GM19193 (cell line): ENCODE data around the gene LRRC26.

Source experiments
- POLR2A ChIP-seq: IDR thresholded peaks from 4 replicates; pipeline ENCODE4 v1.6.1; 2011; ENCODE audit not compliant: insufficient read depth, insufficient read length; ENCODE audit errors: extremely low read depth

Gene LRRC26

GRCh38 chr9:137159105-137160053 lies 10.5 kb downstream of the LRRC26 start:
- TF ChIP-seq POLR2A, result no peak

- TF ChIP-seq POLR2A, result no peak
These were observed 11.2 kb downstream of the LRRC26 start for GRCh38 chr9:137158625-137159024.

GRCh38 chr9:137157618-137158415 lies 12.0 kb downstream of the LRRC26 start:
- no peak for TF ChIP-seq POLR2A

GRCh38 chr9:137156567-137157375 lies 13.1 kb downstream of the LRRC26 start:
- no peak for TF ChIP-seq POLR2A

- no peak for TF ChIP-seq POLR2A
These were observed 16.9 kb downstream of the LRRC26 start for GRCh38 chr9:137152844-137153405.

GRCh38 chr9:137150617-137151457 lies 19.0 kb downstream of the LRRC26 start:
- no peak for TF ChIP-seq POLR2A

- TF ChIP-seq POLR2A, result no peak
These were observed 19.8 kb downstream of the LRRC26 start for GRCh38 chr9:137149942-137150616.

GRCh38 chr9:137149363-137149762 lies 20.5 kb downstream of the LRRC26 start:
- no peak for TF ChIP-seq POLR2A

GRCh38 chr9:137148661-137149060 lies 21.2 kb downstream of the LRRC26 start:
- TF ChIP-seq POLR2A, result no peak

- TF ChIP-seq POLR2A, result no peak
These were observed 21.6 kb downstream of the LRRC26 start for GRCh38 chr9:137148242-137148641.

- TF ChIP-seq POLR2A, result no peak
These were observed 22.1 kb downstream of the LRRC26 start for GRCh38 chr9:137147793-137148160.

- no peak for TF ChIP-seq POLR2A
These were observed 22.6 kb downstream of the LRRC26 start for GRCh38 chr9:137147091-137147792.

GRCh38 chr9:137146527-137146918 lies 23.3 kb downstream of the LRRC26 start:
- no peak for TF ChIP-seq POLR2A
